Muscle layer of colon (tissue), 2 donors: Measurements from ENCODE around the gene AUTS2.

Source experiments
- H3K27ac ChIP-seq: one replicate; pipeline ENCODE4 v1.7.0; 2013; ENCODE audit warnings: low read depth, mild to moderate bottlenecking, low read length, moderate library complexity
- H3K27me3 ChIP-seq, 2 donors: one replicate each; pipeline ENCODE4 v1.7.0; 2013; ENCODE audit warnings: low read length in 2 of 2, mild to moderate bottlenecking in 2 of 2; ENCODE audit not compliant: insufficient read depth in 2 of 2, control insufficient read depth in 1 of 2
- H3K36me3 ChIP-seq: one replicate; pipeline ENCODE4 v1.7.0; 2013; ENCODE audit warnings: mild to moderate bottlenecking, low read length; ENCODE audit not compliant: insufficient read depth
- H3K4me1 ChIP-seq: one replicate; pipeline ENCODE4 v1.7.0; 2013; ENCODE audit warnings: mild to moderate bottlenecking, low read length; ENCODE audit not compliant: insufficient read depth
- H3K4me3 ChIP-seq, 2 donors: one replicate each; pipeline ENCODE4 v1.7.0; 2013; ENCODE audit warnings: low read length in 2 of 2, low read depth in 1 of 2, mild to moderate bottlenecking in 1 of 2, moderate library complexity in 1 of 2
- H3K9ac ChIP-seq: one replicate; pipeline ENCODE4 v1.7.0; 2013; ENCODE audit warnings: low read length
- H3K9me3 ChIP-seq: one replicate; pipeline ENCODE4 v1.7.0; 2013; ENCODE audit warnings: mild to moderate bottlenecking, low read length
- donor health status: abdominal sarcoma.
- donor health status: Adenocarcinoma of cecum.

The AUTS2 gene

GRCh38 chr7:70659263-70659662, 1061.0 kb downstream of the AUTS2 start:
- Histone ChIP-seq H3K36me3 (no peaks in the 10 kb centered on the region), H3K9me3 (no peaks in the 10 kb centered on the region), H3K4me3 (no peak overlapping the region), H3K27ac (no peak overlapping the region), H3K27me3 (no peaks in the 10 kb centered on the region), H3K9ac (no peak overlapping the region), H3K4me1 (no peaks in the 10 kb centered on the region)

DNA sequence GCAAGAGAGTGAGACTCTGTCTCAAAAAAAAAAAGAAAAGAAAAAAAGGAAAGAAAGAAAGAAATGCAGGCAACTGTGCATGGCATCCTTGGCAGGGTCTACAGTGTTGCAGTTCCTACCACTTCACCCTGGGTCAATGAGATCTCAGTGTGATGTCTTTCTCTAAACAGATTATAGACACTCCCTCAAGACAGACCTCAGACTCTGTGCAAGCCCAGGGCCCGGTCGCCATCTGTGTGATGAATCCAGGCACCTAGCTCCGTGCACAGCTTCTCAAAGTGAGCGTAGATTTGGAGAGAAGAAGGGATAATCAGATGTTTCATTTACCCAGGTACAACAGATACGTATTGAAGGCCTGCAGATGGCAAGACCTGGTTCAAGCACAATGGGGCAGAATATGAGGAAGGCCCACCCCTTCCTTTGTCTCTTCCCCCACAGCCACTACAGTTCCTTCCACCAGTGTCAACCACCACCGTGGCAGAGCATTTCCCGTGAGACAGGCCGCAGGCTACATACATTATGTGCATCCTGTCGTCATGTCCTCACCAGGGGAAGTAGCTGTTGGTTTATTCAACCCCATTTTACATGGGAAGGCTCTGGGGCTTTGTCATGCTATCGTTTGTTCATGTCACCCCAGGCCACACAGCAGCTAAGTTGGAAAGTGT, 1062.0 kb downstream of the AUTS2 start:
- no peaks in the 10 kb centered on the region for H3K27me3 ChIP-seq
- no peaks in the 10 kb centered on the region for H3K9me3 ChIP-seq
- no peaks in the 10 kb centered on the region for H3K36me3 ChIP-seq
- H3K4me1 ChIP-seq = no peaks in the 10 kb centered on the region
- no peak overlapping the region for H3K27ac ChIP-seq
- H3K4me3 ChIP-seq = no peak overlapping the region
- no peak overlapping the region for H3K9ac ChIP-seq

- Histone ChIP-seq H3K4me3 (no peak overlapping the region), H3K27me3 (no peaks in the 10 kb centered on the region), H3K4me1 (no peaks in the 10 kb centered on the region), H3K27ac (no peak overlapping the region), H3K9me3 (no peaks in the 10 kb centered on the region), H3K36me3 (no peaks in the 10 kb centered on the region), H3K9ac (no peak overlapping the region)
Measured at GRCh38 chr7:70660819-70661191, 1062.5 kb downstream of the AUTS2 start.

- H3K4me3 ChIP-seq = no peak overlapping the region
- H3K9ac ChIP-seq = no peak overlapping the region
- H3K27me3 ChIP-seq = no peaks in the 10 kb centered on the region
- H3K4me1 ChIP-seq = no peaks in the 10 kb centered on the region
- H3K27ac ChIP-seq = no peak overlapping the region
- H3K36me3 ChIP-seq = no peaks in the 10 kb centered on the region
- H3K9me3 ChIP-seq = no peaks in the 10 kb centered on the region
Measured at GRCh38 chr7:70663680-70664079, 1065.4 kb downstream of the AUTS2 start.

- Histone ChIP-seq H3K36me3 (no peaks in the 10 kb centered on the region), H3K4me3 (no peak overlapping the region), H3K27me3 (no peaks in the 10 kb centered on the region), H3K9me3 (no peaks in the 10 kb centered on the region), H3K4me1 (no peaks in the 10 kb centered on the region), H3K9ac (no peak overlapping the region), H3K27ac (no peak overlapping the region)
Measured at GRCh38 chr7:70665997-70666396, 1067.7 kb downstream of the AUTS2 start.

- H3K27me3 ChIP-seq = no peaks in the 10 kb centered on the region
- H3K36me3 ChIP-seq = no peaks in the 10 kb centered on the region
- H3K27ac ChIP-seq = no peak overlapping the region
- no peak overlapping the region for H3K4me3 ChIP-seq
- H3K9ac ChIP-seq = no peak overlapping the region
- no peaks in the 10 kb centered on the region for H3K4me1 ChIP-seq
- H3K9me3 ChIP-seq = no peaks in the 10 kb centered on the region
Measured at GRCh38 chr7:70667406-70667805, 1069.1 kb downstream of the AUTS2 start.

GRCh38 chr7:70668606-70669358, 1070.5 kb downstream of the AUTS2 start:
- H3K4me1 ChIP-seq = no peaks in the 10 kb centered on the region
- H3K27ac ChIP-seq = no peak overlapping the region
- H3K27me3 ChIP-seq = no peaks in the 10 kb centered on the region
- H3K4me3 ChIP-seq = no peak overlapping the region
- no peak overlapping the region for H3K9ac ChIP-seq
- H3K9me3 ChIP-seq = no peaks in the 10 kb centered on the region
- H3K36me3 ChIP-seq = no peaks in the 10 kb centered on the region

DNA sequence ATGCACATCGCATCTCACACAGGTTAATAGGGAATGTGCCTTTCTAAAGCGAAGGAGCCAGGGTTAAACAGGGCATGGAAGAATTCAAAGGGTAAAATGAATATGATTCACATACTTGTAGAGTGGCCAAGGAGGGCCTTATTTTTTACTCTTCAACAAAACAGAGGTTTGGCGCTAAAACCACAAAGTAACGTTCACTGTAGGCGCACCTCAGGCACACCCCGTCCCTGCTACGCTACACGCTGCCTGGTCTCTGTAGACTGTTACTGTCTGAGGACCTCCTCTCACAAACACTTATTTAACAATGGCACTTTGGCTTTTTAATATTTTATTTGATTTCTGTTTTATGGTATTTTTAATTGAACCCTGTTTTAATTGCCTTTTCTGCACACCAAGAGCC, 1071.6 kb downstream of the AUTS2 start:
- H3K4me1 ChIP-seq = no peaks in the 10 kb centered on the region
- H3K4me3 ChIP-seq = no peak overlapping the region
- no peak overlapping the region for H3K27ac ChIP-seq
- H3K9ac ChIP-seq = no peak overlapping the region
- H3K36me3 ChIP-seq = no peaks in the 10 kb centered on the region
- no peaks in the 10 kb centered on the region for H3K27me3 ChIP-seq
- no peaks in the 10 kb centered on the region for H3K9me3 ChIP-seq

DNA sequence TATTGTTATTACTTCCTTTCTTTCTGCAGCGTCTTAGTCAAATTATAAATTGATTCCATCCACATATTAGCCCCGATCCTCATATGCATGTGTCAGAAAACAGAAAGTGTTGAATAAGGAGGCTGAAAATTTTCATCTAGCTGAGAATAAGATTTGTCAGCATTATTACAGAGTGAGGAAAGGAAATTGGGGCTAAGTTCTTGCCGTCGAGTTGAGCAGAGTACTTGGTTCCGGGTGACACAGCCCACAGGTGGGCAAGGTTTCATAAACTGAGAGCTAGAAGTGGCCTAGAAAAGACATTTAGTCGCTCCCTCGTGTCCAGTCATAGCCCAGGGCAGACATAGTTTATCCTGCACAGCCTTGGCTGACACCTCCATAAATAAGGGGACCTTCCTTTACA, 1072.0 kb downstream of the AUTS2 start:
- Histone ChIP-seq H3K27ac (no peak overlapping the region), H3K4me3 (no peak overlapping the region), H3K9me3 (no peaks in the 10 kb centered on the region), H3K27me3 (no peaks in the 10 kb centered on the region), H3K4me1 (no peaks in the 10 kb centered on the region), H3K9ac (no peak overlapping the region), H3K36me3 (no peaks in the 10 kb centered on the region)

GRCh38 chr7:70673778-70674570, 1075.7 kb downstream of the AUTS2 start:
- H3K4me3 ChIP-seq = no peak overlapping the region
- no peak overlapping the region for H3K9ac ChIP-seq
- H3K9me3 ChIP-seq = no peaks in the 10 kb centered on the region
- no peaks in the 10 kb centered on the region for H3K4me1 ChIP-seq
- no peaks in the 10 kb centered on the region for H3K36me3 ChIP-seq
- no peak overlapping the region for H3K27ac ChIP-seq
- no peaks in the 10 kb centered on the region for H3K27me3 ChIP-seq

DNA sequence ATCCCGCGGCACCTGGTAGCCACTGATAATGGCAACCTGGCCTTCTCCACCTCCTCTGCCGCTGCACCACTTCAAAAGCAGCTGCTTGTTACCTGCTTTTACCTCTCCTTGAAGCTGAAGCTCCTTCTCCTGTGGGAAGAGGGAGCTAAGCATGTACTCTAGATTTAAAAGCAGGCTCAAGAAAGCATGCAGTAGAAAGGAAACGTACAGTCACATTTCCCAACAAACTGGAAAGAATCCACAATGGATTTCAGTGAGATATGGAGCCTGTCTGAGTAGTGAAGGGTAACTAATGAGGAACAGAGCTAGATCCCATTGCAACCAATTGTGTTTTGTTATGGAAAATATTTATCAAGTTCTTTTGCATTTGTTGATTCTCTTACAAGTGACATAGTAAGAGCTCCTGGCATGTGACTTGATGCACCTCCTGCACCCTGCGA, 1076.3 kb downstream of the AUTS2 start:
- H3K4me3 ChIP-seq = no peak overlapping the region
- H3K9ac ChIP-seq = no peak overlapping the region
- no peaks in the 10 kb centered on the region for H3K27me3 ChIP-seq
- no peaks in the 10 kb centered on the region for H3K9me3 ChIP-seq
- no peaks in the 10 kb centered on the region for H3K36me3 ChIP-seq
- no peak overlapping the region for H3K27ac ChIP-seq
- no peaks in the 10 kb centered on the region for H3K4me1 ChIP-seq
